HepG2 (cell line): ENCODE data around the gene HSD17B8. TPM values are rescaled to one million over a fixed set of nuclear protein-coding genes. Genes with fewer than 3 reads are reported as not detected.

ENCODE experiments used
- AGO2 ChIP-seq: fragments of 200-400 bp; formaldehyde crosslinking; optimal IDR thresholded peaks from 2 replicates; pipeline ENCODE3; 2017; ENCODE audit warnings: mild to moderate bottlenecking, low read depth, low read length, moderate library complexity
- ATF7 ChIP-seq, 2 experiments: fragments of 450-650 bp in 1 of 2; sonication (generic) in 1 of 2; formaldehyde crosslinking in 1 of 2; IDR thresholded peaks; 2 replicates each; pipeline versions ENCODE4 v1.4.0 to v1.6.1; 2016 to 2020; ENCODE audit warnings: antibody characterized with exemption in 1 of 2, mild to moderate bottlenecking in 1 of 2, missing genetic modification reagents in 1 of 2
- BORCS8-MEF2B ChIP-seq: sonication (generic); formaldehyde crosslinking; IDR thresholded peaks from 2 replicates; pipeline ENCODE4 v1.8.0; 2022; ENCODE audit warnings: mild to moderate bottlenecking, missing genetic modification reagents
- BRD4 ChIP-seq: sonication (generic); formaldehyde crosslinking; IDR thresholded peaks from 2 replicates; pipeline ENCODE4 v1.4.0; 2020; ENCODE audit warnings: missing genetic modification reagents
- ESRRA ChIP-seq: sonication (generic); formaldehyde crosslinking; IDR thresholded peaks from 2 replicates; pipeline ENCODE4 v1.5.1; 2020; ENCODE audit warnings: mild to moderate bottlenecking, low read depth, missing genetic modification reagents
- ETV5 ChIP-seq: IDR thresholded peaks from 2 replicates; pipeline ENCODE4 v1.6.1; 2018; ENCODE audit warnings: missing biosample characterization, missing genetic modification reagents, inconsistent platforms, borderline replicate concordance
- GTF2F1 ChIP-seq: fragments of 150-350 bp; IDR thresholded peaks from 2 replicates; pipeline ENCODE4 v1.6.1; 2014; ENCODE audit warnings: low read length
- HHEX ChIP-seq: IDR thresholded peaks from 2 replicates; pipeline ENCODE4 v1.6.1; 2016; ENCODE audit warnings: control low read depth
- KDM4B ChIP-seq: sonication (generic); formaldehyde crosslinking; IDR thresholded peaks from 2 replicates; pipeline ENCODE4 v1.4.0; 2020; ENCODE audit warnings: missing genetic modification reagents
- KLF9 ChIP-seq: IDR thresholded peaks from 2 replicates; pipeline ENCODE4 v1.6.1; 2016; ENCODE audit warnings: low read depth
- MEIS2 ChIP-seq: sonication (generic); formaldehyde crosslinking; IDR thresholded peaks from 2 replicates; pipeline ENCODE4 v1.9.0; 2021; ENCODE audit warnings: mild to moderate bottlenecking, missing genetic modification reagents
- NBN ChIP-seq: fragments of 450-650 bp; conservative IDR thresholded peaks from 2 replicates; pipeline ENCODE4 v1.6.1; 2017
- RELA ChIP-seq: sonication (generic); formaldehyde crosslinking; IDR thresholded peaks from 2 replicates; pipeline ENCODE4 v1.4.0; 2020; ENCODE audit warnings: missing genetic modification reagents
- SATB2 ChIP-seq: sonication (generic); formaldehyde crosslinking; IDR thresholded peaks from 2 replicates; pipeline ENCODE4 v1.5.0; 2020; ENCODE audit warnings: missing genetic modification reagents
- ZC3H13 ChIP-seq: sonication (generic); formaldehyde crosslinking; IDR thresholded peaks from 2 replicates; pipeline ENCODE4 v1.8.1; 2023; ENCODE audit warnings: mild to moderate bottlenecking, missing genetic modification reagents, moderate library complexity
- ZFP82 ChIP-seq: sonication (generic); formaldehyde crosslinking; IDR thresholded peaks from 2 replicates; pipeline ENCODE4 v1.5.1; 2020; ENCODE audit warnings: mild to moderate bottlenecking, missing genetic modification reagents, borderline replicate concordance
- ZNF256 ChIP-seq: sonication (generic); formaldehyde crosslinking; conservative IDR thresholded peaks from 2 replicates; pipeline ENCODE4 v1.4.0; 2020; ENCODE audit warnings: missing genetic modification reagents
- ZNF337 ChIP-seq: sonication (generic); formaldehyde crosslinking; IDR thresholded peaks from 2 replicates; pipeline ENCODE4 v1.5.1; 2020; ENCODE audit warnings: missing genetic modification reagents, low read depth, mild to moderate bottlenecking, borderline replicate concordance
- ZNF607 ChIP-seq: sonication (generic); formaldehyde crosslinking; IDR thresholded peaks from 2 replicates; pipeline ENCODE4 v1.5.1; 2020; ENCODE audit warnings: missing genetic modification reagents, mild to moderate bottlenecking, borderline replicate concordance
- ZNF879 ChIP-seq: sonication (generic); formaldehyde crosslinking; IDR thresholded peaks from 2 replicates; pipeline ENCODE4 v1.8.1; 2023; ENCODE audit warnings: missing genetic modification reagents
- ZSCAN30 ChIP-seq: sonication (generic); formaldehyde crosslinking; IDR thresholded peaks from 2 replicates; pipeline ENCODE4 v1.5.0; 2020; ENCODE audit warnings: mild to moderate bottlenecking, missing genetic modification reagents
- polyA plus RNA-seq, 8 experiments: library from polyadenylated mRNA; depleted of rRNA in 3 of 8; stranded (reverse) in 7 of 8; unstranded in 1 of 8; fragments of >200 nt; fragmentation: Illumina TruSeq in 4 of 8; extraction: Trizol in 4 of 8; gene quantifications; 2 replicates each; pipeline versions ENCODE4 v1.2.1 to v1.2.3, GENCODE V29; 2011 to 2016; ENCODE audit warnings: low read depth in 4 of 8, missing spikeins in 1 of 8, mixed read lengths in 1 of 8; ENCODE audit not compliant: insufficient read depth in 1 of 8
- total RNA-seq, 5 experiments: library from RNA; depleted of rRNA; stranded (reverse); fragments of >200 nt; fragmentation: Illumina TruSeq; extraction: Trizol; gene quantifications; 2 replicates each; pipeline ENCODE4 v1.2.3, GENCODE V29; 2016; ENCODE audit warnings: low read depth in 1 of 5
- TF ChIP-seq, protein P1 (sequence below): IDR thresholded peaks from 2 replicates; pipeline ENCODE4 v1.6.1; 2012; ENCODE audit warnings: inconsistent platforms
- TF ChIP-seq, protein P2 (sequence below): IDR thresholded peaks from 2 replicates; pipeline ENCODE4 v1.6.1; 2018; ENCODE audit warnings: missing genetic modification reagents
- TF ChIP-seq, protein P3 (sequence below): sonication (generic); formaldehyde crosslinking; IDR thresholded peaks from 2 replicates; pipeline ENCODE4 v1.4.0; 2020; ENCODE audit warnings: missing genetic modification reagents
- TF ChIP-seq, protein P4 (sequence below): sonication (generic); formaldehyde crosslinking; IDR thresholded peaks from 2 replicates; pipeline ENCODE4 v1.8.0; 2022; ENCODE audit warnings: mild to moderate bottlenecking, missing genetic modification reagents, moderate library complexity

Gene HSD17B8
- total and polyA plus RNA-seq, 2 of the 13 experiments (the other 11 are each of a cell fraction or from before 2014, with no cell fraction given): 12.6 to 20.1 TPM

DNA sequence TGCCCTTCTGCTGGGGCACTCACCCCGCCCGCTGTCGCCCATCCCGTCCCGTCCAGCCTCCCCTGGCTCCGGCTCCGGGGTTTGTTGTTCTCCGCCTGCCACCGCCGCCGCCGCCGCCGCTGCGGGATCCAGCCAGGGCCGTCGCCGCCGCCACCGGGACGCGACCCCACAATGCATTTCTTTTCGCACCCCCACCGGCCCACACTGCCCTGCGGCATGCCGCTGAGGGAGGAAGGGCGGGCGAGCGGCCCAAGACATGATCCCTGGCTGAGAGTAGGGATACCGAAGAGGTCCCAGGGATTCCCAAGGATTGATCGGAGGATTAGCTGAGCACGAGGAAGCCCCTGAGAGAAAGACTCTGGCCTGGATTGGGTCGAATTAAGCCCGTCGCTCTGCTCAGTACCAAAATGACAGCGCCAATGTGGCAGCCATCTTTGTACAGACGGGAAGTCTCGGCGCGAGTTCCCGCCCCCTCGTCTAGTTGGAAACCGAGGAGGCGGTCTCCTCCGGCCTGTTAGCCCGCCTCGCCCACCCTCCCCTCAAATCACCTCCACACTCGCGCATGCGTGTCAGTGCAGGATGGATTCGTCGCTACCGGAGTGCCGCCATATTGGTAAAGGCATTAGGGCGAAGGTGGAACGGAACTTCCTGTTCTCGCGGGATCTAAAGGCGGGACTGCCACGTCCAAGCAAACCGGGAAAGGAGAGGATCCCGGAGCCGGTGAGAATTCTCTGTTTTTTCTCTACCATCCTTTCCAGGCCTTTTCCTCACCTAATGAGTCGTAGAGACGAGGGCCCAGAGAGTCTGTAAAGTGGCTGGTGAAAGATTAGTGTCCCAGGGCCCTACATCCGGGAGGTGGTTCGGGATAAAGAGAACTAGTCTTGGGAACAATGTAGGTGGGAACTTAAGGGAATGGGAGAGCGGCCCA lies 4.0 kb upstream of the HSD17B8 start, which contains the start of the genes RXRB and SLC39A7 (continued):
- TF ChIP-seq, protein P1, sequence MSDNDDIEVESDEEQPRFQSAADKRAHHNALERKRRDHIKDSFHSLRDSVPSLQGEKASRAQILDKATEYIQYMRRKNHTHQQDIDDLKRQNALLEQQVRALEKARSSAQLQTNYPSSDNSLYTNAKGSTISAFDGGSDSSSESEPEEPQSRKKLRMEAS: no peak
- TF ChIP-seq ATF7 (IDR thresholded peaks at IDR 0.05): no peak
- TF ChIP-seq ATF7 (CRISPR knock-in tag; IDR thresholded peaks at IDR 0.05): peak; percentile 67; the same call in 1 of the 2 replicates
- peak; percentile 55 for TF ChIP-seq ESRRA (CRISPR knock-in tag)
- TF ChIP-seq ZC3H13 (CRISPR knock-in tag): peak; percentile 88; the same call in 1 of the 2 replicates
- TF ChIP-seq ZFP82 (CRISPR knock-in tag): peak; percentile 85; the same call in 1 of the 2 replicates
- TF ChIP-seq AGO2: peak; percentile 95
- peak; percentile 86 for TF ChIP-seq MEIS2 (CRISPR knock-in tag)
- 0 out of 2 replicates have a peak, but pooled peaks have one; percentile 7 for TF ChIP-seq GTF2F1
- TF ChIP-seq ZNF607 (CRISPR knock-in tag): no peak
- 0 out of 2 replicates have a peak, but pooled peaks have one; percentile 79 for TF ChIP-seq ZNF256 (CRISPR knock-in tag)
- 0 out of 2 replicates have a peak, but pooled peaks have one; percentile 3 for TF ChIP-seq KDM4B
- 0 out of 2 replicates have a peak, but pooled peaks have one; percentile 72 for TF ChIP-seq KLF9 (CRISPR knock-in tag)
- peak; percentile 98 for TF ChIP-seq BRD4 (CRISPR knock-in tag)
- TF ChIP-seq ZSCAN30 (CRISPR knock-in tag): no peak
- TF ChIP-seq, protein P2, sequence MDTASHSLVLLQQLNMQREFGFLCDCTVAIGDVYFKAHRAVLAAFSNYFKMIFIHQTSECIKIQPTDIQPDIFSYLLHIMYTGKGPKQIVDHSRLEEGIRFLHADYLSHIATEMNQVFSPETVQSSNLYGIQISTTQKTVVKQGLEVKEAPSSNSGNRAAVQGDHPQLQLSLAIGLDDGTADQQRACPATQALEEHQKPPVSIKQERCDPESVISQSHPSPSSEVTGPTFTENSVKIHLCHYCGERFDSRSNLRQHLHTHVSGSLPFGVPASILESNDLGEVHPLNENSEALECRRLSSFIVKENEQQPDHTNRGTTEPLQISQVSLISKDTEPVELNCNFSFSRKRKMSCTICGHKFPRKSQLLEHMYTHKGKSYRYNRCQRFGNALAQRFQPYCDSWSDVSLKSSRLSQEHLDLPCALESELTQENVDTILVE (CRISPR knock-in tag): peak; percentile 99
- TF ChIP-seq ZNF337 (CRISPR knock-in tag): peak; percentile 87; the same call in 1 of the 2 replicates
- TF ChIP-seq ZNF879 (CRISPR knock-in tag): no peak
- 0 out of 2 replicates have a peak, but pooled peaks have one; percentile 25 for TF ChIP-seq HHEX (CRISPR knock-in tag)
- TF ChIP-seq, protein P3, sequence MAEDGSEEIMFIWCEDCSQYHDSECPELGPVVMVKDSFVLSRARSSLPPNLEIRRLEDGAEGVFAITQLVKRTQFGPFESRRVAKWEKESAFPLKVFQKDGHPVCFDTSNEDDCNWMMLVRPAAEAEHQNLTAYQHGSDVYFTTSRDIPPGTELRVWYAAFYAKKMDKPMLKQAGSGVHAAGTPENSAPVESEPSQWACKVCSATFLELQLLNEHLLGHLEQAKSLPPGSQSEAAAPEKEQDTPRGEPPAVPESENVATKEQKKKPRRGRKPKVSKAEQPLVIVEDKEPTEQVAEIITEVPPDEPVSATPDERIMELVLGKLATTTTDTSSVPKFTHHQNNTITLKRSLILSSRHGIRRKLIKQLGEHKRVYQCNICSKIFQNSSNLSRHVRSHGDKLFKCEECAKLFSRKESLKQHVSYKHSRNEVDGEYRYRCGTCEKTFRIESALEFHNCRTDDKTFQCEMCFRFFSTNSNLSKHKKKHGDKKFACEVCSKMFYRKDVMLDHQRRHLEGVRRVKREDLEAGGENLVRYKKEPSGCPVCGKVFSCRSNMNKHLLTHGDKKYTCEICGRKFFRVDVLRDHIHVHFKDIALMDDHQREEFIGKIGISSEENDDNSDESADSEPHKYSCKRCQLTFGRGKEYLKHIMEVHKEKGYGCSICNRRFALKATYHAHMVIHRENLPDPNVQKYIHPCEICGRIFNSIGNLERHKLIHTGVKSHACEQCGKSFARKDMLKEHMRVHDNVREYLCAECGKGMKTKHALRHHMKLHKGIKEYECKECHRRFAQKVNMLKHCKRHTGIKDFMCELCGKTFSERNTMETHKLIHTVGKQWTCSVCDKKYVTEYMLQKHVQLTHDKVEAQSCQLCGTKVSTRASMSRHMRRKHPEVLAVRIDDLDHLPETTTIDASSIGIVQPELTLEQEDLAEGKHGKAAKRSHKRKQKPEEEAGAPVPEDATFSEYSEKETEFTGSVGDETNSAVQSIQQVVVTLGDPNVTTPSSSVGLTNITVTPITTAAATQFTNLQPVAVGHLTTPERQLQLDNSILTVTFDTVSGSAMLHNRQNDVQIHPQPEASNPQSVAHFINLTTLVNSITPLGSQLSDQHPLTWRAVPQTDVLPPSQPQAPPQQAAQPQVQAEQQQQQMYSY (CRISPR knock-in tag): peak; percentile 100
- TF ChIP-seq SATB2 (CRISPR knock-in tag): peak; percentile 86; the same call in 1 of the 2 replicates
- TF ChIP-seq NBN: no peak
- TF ChIP-seq RELA (CRISPR knock-in tag): peak; percentile 5
- TF ChIP-seq BORCS8-MEF2B (CRISPR knock-in tag): no peak; the same call in 1 of the 2 replicates
- TF ChIP-seq, protein P4, sequence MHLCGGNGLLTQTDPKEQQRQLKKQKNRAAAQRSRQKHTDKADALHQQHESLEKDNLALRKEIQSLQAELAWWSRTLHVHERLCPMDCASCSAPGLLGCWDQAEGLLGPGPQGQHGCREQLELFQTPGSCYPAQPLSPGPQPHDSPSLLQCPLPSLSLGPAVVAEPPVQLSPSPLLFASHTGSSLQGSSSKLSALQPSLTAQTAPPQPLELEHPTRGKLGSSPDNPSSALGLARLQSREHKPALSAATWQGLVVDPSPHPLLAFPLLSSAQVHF: peak; percentile 84; the same call in 1 of the 2 replicates
- peak; percentile 62 for TF ChIP-seq ETV5
